GM19043 (cell line): ENCODE data around the gene TNS3.

Experiments used
- ATAC-seq: cut with Tn5 transposase; IDR thresholded peaks from one replicate; pipeline ENCODE4 v1.9.1; 2021; ENCODE audit warnings: low read depth; ENCODE audit not compliant: unreplicated experiment

TNS3 gene

GRCh38 chr7:47358357-47358756 lies 223.6 kb downstream of the TNS3 start:
- no peak for ATAC-seq

GRCh38 chr7:47357863-47358262 lies 224.0 kb downstream of the TNS3 start:
- no peak for ATAC-seq

- no peak for ATAC-seq
These were observed 224.6 kb downstream of the TNS3 start for GRCh38 chr7:47357361-47357760.

DNA sequence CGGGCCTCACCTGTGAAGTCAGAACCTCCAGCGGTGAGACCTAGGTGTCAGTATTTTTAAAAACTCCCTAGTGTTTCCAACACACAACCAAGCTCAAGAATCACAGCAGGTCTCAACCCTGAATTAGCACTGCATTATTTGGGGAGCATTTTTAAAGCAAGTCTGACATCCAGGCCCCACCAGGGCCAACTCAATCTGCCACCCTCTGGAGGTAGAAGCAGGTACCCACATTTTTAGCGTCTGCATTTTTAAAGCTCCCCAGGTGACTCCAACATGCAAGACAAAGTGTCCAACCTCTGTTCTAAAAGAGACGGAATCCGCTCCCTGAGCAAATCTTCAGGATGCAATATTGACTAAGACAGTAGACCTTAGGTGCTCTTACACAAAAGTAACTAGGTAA lies 225.7 kb downstream of the TNS3 start:
- no peak for ATAC-seq

GRCh38 chr7:47355684-47356083 lies 226.2 kb downstream of the TNS3 start:
- ATAC-seq: no peak

DNA sequence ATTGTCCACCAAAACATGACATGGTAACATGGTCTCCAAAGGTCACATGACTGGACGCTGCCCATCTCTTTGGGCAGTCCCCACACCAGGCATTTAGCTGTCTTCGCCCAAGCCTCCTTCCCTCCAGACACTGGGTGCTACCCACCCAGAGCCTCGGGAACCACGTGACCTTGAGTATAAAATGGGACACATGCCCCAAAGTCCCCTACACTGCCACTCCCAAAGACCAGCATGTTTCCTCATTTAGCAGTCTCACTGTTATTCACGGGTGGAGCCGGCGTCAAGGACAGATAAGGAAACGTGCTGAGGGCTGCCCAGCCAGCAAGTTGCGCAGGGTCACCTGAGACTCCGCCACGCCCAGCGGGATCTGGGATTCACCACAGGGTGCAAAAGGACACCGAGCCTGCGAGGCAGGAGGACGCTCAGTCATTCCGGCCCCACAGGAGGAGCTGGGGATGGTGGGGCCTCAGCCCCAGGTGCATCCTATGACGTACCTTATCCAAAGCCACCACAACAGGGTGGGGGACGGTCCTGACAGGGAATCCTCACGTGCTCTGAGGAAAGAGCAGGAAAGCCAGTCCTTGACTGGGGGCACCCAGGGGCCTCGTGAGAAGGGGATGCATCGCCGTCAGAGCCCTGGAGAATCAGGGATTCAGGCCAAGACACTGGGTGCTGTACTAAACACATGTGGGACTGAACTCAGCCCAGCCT lies 226.9 kb downstream of the TNS3 start:
- ATAC-seq: no peak

GRCh38 chr7:47354071-47354470 lies 227.8 kb downstream of the TNS3 start:
- no peak for ATAC-seq

- no peak for ATAC-seq
These were observed 229.4 kb downstream of the TNS3 start for GRCh38 chr7:47352394-47352968.

DNA sequence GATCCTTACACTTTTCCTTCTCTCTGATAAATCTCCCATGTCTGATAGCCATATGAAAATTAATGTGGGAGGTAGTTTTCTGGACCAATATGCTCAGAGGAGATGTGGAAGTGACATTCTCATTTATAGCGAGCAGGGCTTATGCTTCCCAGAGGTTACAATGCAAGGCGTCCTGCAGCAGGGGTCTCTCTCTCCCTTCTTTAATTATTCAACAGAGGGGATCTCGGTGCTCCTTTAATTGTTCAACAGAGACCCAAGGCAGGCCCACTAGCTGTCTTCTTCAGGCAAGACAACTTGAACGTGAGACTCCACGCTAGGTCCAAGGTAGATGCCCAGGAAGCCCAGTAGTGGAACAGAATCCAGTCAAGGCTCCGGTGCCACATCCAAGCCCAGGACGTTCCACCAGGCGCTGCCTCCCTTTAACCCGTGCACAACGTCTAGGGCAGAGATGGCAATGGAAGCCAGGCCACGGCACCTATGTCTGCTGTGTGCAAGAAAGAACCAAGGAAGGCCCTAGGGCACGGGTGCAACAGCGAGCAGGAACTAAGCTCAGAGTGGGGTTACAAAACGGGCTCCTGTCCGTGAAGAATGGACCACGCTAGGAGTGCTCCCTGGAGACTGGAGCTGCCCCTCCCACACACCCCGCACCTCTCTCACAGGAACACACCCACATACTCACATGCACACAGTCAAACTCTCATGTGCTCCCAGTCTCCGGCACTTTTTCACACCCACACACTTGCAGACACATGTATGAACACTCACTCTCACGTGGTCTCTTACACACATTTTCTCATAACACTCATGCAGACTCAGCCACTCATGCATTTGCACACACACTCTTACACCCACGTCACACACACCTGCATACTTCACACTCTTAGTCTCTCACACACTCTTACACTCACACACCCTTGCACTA lies 230.4 kb downstream of the TNS3 start:
- no peak for ATAC-seq

- no peak for ATAC-seq
These were observed 231.5 kb downstream of the TNS3 start for GRCh38 chr7:47350425-47350824.

DNA sequence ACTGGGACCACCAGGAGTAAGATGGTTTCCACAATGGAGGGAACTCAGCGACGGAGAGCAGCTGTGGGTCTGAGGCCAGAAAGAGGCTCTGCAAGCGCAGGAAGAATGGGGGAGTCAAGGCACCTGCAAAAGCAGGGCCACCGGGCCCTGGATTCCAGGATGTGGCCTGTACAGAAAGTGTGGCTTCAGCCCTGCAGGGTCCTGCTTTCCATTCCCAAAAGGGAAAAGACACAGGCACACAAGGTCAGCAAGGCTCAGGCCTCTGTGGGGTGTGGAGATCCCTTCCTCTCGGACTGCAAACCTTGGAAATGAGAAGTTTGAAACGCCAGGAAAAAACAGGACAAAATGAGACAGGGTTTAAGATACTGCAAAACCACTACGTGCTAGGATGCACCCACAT lies 232.5 kb downstream of the TNS3 start:
- ATAC-seq: no peak

GRCh38 chr7:47347816-47348385 lies 234.0 kb downstream of the TNS3 start:
- ATAC-seq: no peak

DNA sequence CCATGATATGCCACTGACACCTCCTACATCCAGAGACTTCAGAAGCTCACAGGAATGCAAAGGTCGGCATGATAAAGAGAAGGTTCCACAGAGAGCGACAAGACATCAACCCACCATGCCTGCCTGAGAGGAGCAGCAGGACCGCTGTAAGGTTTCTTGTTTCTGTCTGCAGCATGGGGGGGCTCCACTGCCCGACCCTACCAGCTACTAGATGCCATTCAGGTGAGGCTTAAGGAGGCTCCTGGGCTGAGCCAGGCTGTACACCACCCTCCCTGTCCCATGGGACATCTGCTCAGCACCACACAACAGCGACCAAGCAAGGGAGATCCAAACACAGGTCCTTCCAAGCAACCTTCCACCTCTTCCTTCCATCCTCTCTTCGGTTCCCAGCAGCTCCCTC lies 234.6 kb downstream of the TNS3 start:
- no peak for ATAC-seq

DNA sequence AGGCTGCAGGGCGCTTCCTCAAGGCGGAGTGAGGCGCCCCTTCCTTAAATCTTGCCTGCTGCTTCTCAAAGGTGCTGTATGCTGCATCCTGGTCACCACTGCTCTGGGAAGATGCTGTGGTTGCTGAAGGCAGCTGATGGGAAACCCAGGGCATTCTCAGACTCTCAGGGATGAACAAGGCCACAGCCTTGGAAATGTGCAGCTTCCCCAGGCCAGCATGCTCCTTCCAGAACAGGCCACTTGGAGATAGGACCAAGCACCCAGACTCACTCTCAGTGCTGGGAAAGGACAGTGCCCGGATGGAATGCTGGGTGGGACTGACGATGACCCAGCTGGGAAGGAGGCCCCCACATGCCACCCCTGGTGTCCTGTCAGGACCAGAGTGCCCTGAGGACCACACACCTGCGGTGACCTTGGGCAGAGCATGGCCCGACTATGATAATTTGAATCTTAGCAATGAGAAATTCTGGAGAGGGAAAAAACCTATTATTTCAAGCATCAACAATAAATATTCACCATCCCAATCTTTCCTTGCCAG lies 235.5 kb downstream of the TNS3 start:
- ATAC-seq: no peak

- ATAC-seq: no peak
These were observed 236.0 kb downstream of the TNS3 start for GRCh38 chr7:47345857-47346298.

- ATAC-seq: no peak
These were observed 237.5 kb downstream of the TNS3 start for GRCh38 chr7:47344171-47344955.

DNA sequence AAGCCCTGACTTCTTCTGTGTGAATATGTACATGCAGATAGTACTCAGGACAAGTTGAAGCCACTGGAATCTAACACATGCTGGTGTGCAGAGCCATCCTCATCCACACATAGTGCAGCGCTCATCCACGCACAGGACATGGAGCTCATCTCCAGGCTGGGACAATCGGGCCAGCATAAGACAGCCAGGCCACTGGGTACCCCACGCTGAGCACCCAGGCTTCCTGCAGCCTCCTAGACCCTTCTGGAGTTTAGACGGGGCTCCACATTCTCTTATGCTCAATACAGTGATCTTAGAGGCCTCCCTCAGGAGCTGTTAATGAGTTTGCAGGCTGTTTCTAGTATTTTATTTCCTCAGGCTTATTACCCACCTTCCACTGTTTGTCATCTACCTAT lies 238.9 kb downstream of the TNS3 start:
- ATAC-seq: no peak

GRCh38 chr7:47342296-47343060 lies 239.4 kb downstream of the TNS3 start:
- no peak for ATAC-seq

DNA sequence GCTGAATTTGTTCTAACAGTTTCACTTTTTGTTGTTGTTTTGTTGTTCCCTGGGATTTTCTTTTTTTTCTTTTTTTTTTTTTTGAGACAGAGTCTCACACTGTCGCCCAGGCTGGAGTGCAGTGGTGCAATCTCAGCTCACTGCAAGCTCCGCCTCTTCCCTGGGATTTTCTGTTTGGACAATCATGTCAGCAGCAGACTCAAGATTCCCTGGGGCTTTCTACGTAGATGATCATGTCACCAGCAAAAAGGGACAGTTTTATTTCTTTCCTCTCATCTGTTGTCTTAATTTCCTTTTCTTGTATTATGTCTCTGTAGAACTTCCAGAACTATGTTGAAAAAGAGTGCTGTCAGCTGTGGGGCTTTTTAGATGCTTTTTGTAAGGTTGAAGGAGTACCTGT lies 241.4 kb downstream of the TNS3 start:
- no peak for ATAC-seq
